Tibial nerve (tissue), 3 donors: ENCODE measurements around the gene MYCBP.

ENCODE experiments used
- POLR2A ChIP-seq, 2 donors: fragments of 450-650 bp; IDR thresholded peaks; one replicate each; pipeline ENCODE4 v1.6.1; 2017; ENCODE audit warnings: antibody characterized with exemption in 2 of 2, mild to moderate bottlenecking in 2 of 2, moderate library complexity in 2 of 2
- TF ChIP-seq, protein P1 (sequence below), 5 experiments: fragments of 200-600 bp in 3 of 5; fragments of 450-650 bp in 2 of 5; sonication (generic) in 3 of 5; IDR thresholded peaks; one replicate each; pipeline ENCODE4 v1.5.1; 2016 to 2019; ENCODE audit warnings: antibody characterized with exemption in 5 of 5, mild to moderate bottlenecking in 3 of 5, moderate library complexity in 2 of 5

DNA sequence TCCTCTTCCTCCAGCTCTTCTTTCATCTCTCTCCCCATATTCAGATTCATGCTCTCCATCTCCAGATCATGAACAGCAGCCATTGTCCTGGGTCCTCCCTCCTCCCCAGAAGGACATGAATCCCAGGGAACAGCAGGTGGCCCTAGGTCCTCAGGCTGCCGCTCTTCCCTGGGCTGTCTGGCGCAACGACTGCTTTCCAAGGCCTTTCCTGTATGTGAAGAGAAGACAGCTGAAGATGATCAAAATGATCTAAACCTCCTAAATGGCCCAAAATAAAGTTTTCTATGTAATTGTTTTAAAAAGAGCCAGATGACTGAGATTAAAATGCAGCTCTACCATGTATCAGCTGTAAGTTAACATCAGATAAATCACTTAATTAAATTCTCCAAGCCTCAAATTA, 46.0 kb upstream of the MYCBP start:
- no peak for TF ChIP-seq POLR2A (IDR thresholded peaks at IDR 0.05)
- TF ChIP-seq, protein P1, sequence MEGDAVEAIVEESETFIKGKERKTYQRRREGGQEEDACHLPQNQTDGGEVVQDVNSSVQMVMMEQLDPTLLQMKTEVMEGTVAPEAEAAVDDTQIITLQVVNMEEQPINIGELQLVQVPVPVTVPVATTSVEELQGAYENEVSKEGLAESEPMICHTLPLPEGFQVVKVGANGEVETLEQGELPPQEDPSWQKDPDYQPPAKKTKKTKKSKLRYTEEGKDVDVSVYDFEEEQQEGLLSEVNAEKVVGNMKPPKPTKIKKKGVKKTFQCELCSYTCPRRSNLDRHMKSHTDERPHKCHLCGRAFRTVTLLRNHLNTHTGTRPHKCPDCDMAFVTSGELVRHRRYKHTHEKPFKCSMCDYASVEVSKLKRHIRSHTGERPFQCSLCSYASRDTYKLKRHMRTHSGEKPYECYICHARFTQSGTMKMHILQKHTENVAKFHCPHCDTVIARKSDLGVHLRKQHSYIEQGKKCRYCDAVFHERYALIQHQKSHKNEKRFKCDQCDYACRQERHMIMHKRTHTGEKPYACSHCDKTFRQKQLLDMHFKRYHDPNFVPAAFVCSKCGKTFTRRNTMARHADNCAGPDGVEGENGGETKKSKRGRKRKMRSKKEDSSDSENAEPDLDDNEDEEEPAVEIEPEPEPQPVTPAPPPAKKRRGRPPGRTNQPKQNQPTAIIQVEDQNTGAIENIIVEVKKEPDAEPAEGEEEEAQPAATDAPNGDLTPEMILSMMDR (IDR thresholded peaks at IDR 0.05): no peak
